Mesothelial cell of epicardium (in vitro differentiated cells): Measurements from ENCODE around the gene FOXN3. TPM values are rescaled to one million over a fixed set of nuclear protein-coding genes. Genes with fewer than 3 reads are reported as not detected.

Source experiments
- DNase-seq, 2 experiments: peaks; one replicate each; pipeline ENCODE4 v3.0.0; 2021; ENCODE audit warnings: low spot score in 2 of 2; ENCODE audit not compliant: unreplicated experiment in 2 of 2
- H3K27ac Mint-ChIP-seq: 2 replicates; pipeline ENCODE4 v1.8.0; 2021; ENCODE audit warnings: mixed read lengths
- H3K27me3 Mint-ChIP-seq: 2 replicates; pipeline ENCODE4 v1.8.0; 2021; ENCODE audit warnings: low read depth, mixed read lengths
- H3K36me3 Mint-ChIP-seq: 2 replicates; pipeline ENCODE4 v1.8.0; 2021; ENCODE audit warnings: mixed read lengths
- H3K4me1 Mint-ChIP-seq: 2 replicates; pipeline ENCODE4 v1.8.0; 2021; ENCODE audit warnings: mixed read lengths
- H3K4me3 Mint-ChIP-seq: 2 replicates; pipeline ENCODE4 v1.8.0; 2021; ENCODE audit warnings: mild to moderate bottlenecking, moderate library complexity, mixed read lengths
- H3K9me3 Mint-ChIP-seq: 2 replicates; pipeline ENCODE4 v1.8.0; 2021; ENCODE audit warnings: mixed read lengths
- total RNA-seq: library from RNA; stranded (reverse); gene quantifications from 3 replicates; pipeline ENCODE4 v1.2.1, GENCODE V29; 2021
- TF ChIP-seq, protein P1 (sequence below): fragments of 200-600 bp; sonication (generic); IDR thresholded peaks from one replicate; pipeline ENCODE4 v1.5.0; 2021; ENCODE audit warnings: antibody characterized with exemption; ENCODE audit not compliant: unreplicated experiment

The FOXN3 gene
- total RNA-seq, 1 donor from 2014 or later, result 124 TPM

DNA sequence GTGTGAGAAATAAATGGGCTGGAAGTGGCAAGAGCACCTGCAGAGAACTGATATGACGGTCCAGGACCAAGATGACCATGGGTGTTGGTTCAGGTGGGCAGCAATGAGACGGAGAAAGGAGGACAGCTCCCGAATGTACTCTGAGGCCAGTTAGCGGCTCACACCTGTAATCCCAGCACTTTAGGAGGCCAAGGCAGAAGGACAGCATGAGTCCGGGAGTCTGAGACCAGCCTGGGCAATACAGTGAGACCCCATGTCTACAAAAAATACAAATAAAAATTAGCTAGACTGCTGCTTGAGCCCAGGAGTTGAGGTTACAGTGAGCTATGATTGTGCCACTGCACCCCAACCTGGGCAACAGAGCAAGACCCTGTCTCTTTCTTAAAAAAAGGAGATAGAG is 60.1 kb downstream of the FOXN3 start:
- peak overlapping the region; percentile 3 for H3K27ac Mint-ChIP-seq
- DNase-seq, result no peak
- H3K4me3 Mint-ChIP-seq, result no peak overlapping the region
- no peaks in the 10 kb centered on the region for H3K27me3 Mint-ChIP-seq
- no peaks in the 10 kb centered on the region for H3K36me3 Mint-ChIP-seq
- H3K4me1 Mint-ChIP-seq, result peaks cover 14% of the 10 kb centered on the region
- H3K9me3 Mint-ChIP-seq, result no peaks in the 10 kb centered on the region
- TF ChIP-seq, protein P1, sequence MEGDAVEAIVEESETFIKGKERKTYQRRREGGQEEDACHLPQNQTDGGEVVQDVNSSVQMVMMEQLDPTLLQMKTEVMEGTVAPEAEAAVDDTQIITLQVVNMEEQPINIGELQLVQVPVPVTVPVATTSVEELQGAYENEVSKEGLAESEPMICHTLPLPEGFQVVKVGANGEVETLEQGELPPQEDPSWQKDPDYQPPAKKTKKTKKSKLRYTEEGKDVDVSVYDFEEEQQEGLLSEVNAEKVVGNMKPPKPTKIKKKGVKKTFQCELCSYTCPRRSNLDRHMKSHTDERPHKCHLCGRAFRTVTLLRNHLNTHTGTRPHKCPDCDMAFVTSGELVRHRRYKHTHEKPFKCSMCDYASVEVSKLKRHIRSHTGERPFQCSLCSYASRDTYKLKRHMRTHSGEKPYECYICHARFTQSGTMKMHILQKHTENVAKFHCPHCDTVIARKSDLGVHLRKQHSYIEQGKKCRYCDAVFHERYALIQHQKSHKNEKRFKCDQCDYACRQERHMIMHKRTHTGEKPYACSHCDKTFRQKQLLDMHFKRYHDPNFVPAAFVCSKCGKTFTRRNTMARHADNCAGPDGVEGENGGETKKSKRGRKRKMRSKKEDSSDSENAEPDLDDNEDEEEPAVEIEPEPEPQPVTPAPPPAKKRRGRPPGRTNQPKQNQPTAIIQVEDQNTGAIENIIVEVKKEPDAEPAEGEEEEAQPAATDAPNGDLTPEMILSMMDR, result no peak

DNA sequence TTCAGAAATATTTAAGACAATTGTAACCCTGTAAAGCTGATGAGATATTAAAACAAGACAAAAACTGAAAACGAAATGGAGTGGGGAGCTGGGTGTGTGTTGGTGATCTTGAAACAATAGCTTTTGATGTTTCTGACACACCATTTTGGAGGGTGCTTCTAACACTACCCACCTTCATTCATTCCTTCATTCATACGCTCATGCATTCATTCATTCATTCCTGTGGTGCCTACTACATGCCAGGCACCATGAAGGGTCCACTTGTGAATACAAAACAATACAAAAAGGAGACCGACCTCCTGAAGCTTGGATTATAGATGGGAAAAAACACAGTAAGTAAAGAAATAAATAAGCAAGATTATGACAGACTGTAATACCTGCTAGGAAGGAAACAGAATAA is 60.5 kb downstream of the FOXN3 start:
- peak overlapping the region; percentile 3 for H3K27ac Mint-ChIP-seq
- H3K4me1 Mint-ChIP-seq, result peaks cover 19% of the 10 kb centered on the region
- H3K36me3 Mint-ChIP-seq, result no peaks in the 10 kb centered on the region
- no peaks in the 10 kb centered on the region for H3K9me3 Mint-ChIP-seq
- no peaks in the 10 kb centered on the region for H3K27me3 Mint-ChIP-seq
- TF ChIP-seq, protein P1, result no peak
- no peak overlapping the region for H3K4me3 Mint-ChIP-seq
- DNase-seq, result no peak

DNA sequence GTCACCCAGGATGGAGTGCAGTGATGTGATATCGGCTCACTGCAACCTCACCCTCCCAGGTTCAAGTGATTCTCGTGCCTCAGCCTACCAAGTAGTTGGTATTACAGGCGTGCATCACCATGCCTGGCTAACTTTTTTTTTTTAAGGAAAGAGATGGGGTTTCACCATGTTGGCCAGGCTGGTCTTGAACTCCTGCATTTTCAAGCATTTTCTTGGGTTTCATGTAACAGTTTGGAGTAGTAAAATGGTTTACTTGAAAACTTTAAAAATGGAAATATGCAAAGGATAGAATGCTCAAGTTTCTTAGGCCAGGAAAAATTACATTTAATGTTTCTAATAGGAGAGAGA is 63.3 kb downstream of the FOXN3 start:
- H3K4me1 Mint-ChIP-seq, result peaks cover 42% of the 10 kb centered on the region
- peaks cover 9% of the 10 kb centered on the region for H3K36me3 Mint-ChIP-seq
- H3K9me3 Mint-ChIP-seq, result no peaks in the 10 kb centered on the region
- H3K4me3 Mint-ChIP-seq, result no peak overlapping the region
- TF ChIP-seq, protein P1, result no peak
- H3K27me3 Mint-ChIP-seq, result no peaks in the 10 kb centered on the region
- H3K27ac Mint-ChIP-seq, result peak overlapping the region; percentile 40
- DNase-seq, result no peak

DNA sequence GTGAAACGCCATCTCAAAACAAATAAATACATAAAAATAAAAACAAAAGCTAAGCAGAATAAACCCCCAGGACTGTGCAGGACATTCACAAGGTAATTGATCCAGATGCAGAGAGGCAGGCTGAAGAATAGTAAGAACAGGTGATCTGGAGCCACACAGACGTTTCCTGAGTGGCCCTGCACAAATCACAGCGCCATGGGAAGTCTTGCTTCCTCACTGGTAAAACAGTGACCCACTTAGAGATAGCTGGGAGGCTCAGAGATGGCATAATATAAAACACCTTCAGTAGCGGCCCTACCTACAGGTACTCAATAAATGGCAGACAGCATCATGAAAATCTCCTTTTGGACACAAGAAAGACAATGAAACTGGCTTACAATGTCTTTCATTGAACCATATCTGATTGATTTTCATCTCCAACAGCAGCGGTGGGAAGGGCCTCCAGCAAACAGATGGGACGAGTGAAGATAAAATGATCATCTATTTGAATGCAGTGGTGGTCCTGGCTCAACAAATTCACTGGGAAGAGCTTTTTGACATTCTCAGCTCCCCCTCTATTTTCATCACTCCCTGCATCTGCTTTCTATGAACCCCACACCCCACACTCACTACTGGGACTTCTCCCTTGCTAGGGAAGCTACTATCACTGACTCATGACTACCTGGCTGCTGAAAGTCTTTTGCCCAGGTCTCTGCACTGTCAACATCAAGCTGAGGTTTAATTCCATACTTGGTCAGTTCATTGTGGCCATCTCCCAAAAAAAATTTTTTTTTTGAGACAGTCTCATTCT is 63.9 kb downstream of the FOXN3 start:
- Mint-ChIP-seq H3K4me3 (no peak overlapping the region), H3K27ac (peak overlapping the region; percentile 96), H3K36me3 (peaks cover 10% of the 10 kb centered on the region), H3K27me3 (no peaks in the 10 kb centered on the region), H3K4me1 (peaks cover 42% of the 10 kb centered on the region), H3K9me3 (no peaks in the 10 kb centered on the region)
- TF ChIP-seq, protein P1, result no peak
- DNase-seq, result no peak

DNA sequence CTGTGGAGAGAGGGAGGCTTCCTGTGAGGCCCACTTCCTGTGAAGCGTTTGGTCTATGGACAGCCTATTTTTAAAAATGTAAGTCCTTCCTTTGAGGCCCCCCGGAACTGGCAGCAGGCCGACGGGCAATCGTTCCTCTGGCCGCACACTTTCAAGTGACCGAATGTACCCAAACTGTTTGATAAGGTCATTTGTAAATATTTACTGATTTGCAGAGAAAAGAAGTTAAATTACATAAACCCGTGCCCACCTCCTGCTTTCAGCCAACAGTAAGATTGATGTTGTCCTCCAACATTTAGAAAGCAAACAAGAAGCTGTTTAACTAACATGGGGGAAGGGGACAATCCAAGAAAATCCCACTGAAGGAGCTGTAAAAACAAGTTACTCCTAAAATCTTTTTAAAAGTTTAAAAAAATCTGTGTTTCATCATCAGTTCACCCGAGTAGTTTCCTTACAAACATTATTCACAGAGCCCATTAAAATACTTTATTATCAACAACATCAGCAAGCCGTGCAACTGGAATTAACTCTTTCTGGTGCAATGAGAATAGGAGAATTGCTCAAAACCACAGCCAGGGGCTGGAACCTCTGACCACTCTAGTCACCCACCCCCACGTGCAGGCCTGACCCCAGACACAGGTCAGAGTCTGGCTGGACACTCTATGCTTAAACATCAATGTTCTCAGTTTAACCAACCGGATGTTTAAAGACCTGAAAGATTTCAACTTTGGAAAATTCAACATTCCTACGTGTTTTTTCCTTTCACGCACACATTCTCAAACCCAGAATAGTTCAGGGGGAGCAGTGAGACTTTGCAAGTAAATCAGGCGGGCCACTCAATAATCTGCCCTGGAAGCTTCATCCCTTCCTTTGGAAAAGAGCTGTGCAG is 65.3 kb downstream of the FOXN3 start:
- DNase-seq, result no peak
- H3K27me3 Mint-ChIP-seq, result no peaks in the 10 kb centered on the region

More for the DNA sequence above, 65.3 kb downstream of the FOXN3 start:
- H3K4me3 Mint-ChIP-seq, result peak overlapping the region; percentile 57
- peak overlapping the region; percentile 96 for H3K27ac Mint-ChIP-seq
- H3K4me1 Mint-ChIP-seq, result peaks cover 42% of the 10 kb centered on the region
- peaks cover 6% of the 10 kb centered on the region for H3K9me3 Mint-ChIP-seq
- TF ChIP-seq, protein P1, result no peak
- H3K36me3 Mint-ChIP-seq, result peaks cover 23% of the 10 kb centered on the region
